HepG2 (cell line): ENCODE results near the gene HYCC1. TPM values are rescaled to one million over a fixed set of nuclear protein-coding genes. Genes with fewer than 3 reads are reported as not detected.
"Not testable (repeated sequence)": the region's sequence is repeated elsewhere in the genome, so short reads cannot be mapped to it uniquely, and the experiment has no call there.

ENCODE experiments used
- ATAC-seq: fragments of 200-7000 bp; cut with Tn5 transposase; 3 replicates; pipeline ENCODE4 v1.9.1; 2020; ENCODE audit warnings: mild to moderate bottlenecking, moderate library complexity
- BruUV-seq: library from RNA; stranded (reverse); fragments of 400-500 nt; replicated peaks from 2 replicates; lab custom pipeline; 2021; lab: Mats Ljungman, UMichigan
- CTCF ChIA-PET: fragments of 300-600 bp; formaldehyde crosslinking; extraction: SDS; loops from one replicate; lab custom pipeline; 2021; ENCODE audit warnings: low total read pairs, inconsistent platforms, low intra/inter-chr PET ratio; lab: Yijun Ruan, JAX
- POLR2A ChIA-PET: fragments of 350-600 bp; sonication (Branson Sonifier 250); formaldehyde crosslinking; loops from one replicate; lab custom pipeline; 2020; ENCODE audit warnings: antibody characterized with exemption, inconsistent platforms; lab: Yijun Ruan, JAX
- DNase-seq: peaks from one replicate; pipeline ENCODE4 v3.0.0-alpha.2; 2015; ENCODE audit warnings: low spot score
- FAIRE-seq: peaks from 3 replicates; lab custom pipeline; 2011; peaks lifted over from hg19 to GRCh38; lab: Jason Lieb, UNC
- H2AFZ ChIP-seq: one replicate; pipeline ENCODE4 v1.6.1; 2011; ENCODE audit warnings: low read length, inconsistent platforms
- H3K27ac ChIP-seq: fragments of 300-600 bp; 3 replicates; pipeline ENCODE4 v1.8.0; 2011; ENCODE audit warnings: mixed run types, mild to moderate bottlenecking, mixed read lengths, low read length, inconsistent platforms; ENCODE audit not compliant: insufficient read depth; ENCODE audit errors: extremely low read length
- H3K27me3 ChIP-seq, 2 experiments: fragments of 200-600 bp in 1 of 2; 2 replicates in 1 of 2; 3 replicates in 1 of 2; pipeline versions ENCODE4 v1.6.0 to v1.8.0; 2011; ENCODE audit warnings: low read length in 2 of 2, mild to moderate bottlenecking in 2 of 2, moderate library complexity in 2 of 2, inconsistent platforms in 1 of 2; ENCODE audit not compliant: insufficient read depth in 2 of 2, control insufficient read depth in 1 of 2
- H3K36me3 ChIP-seq, 2 experiments: fragments of 200-600 bp in 1 of 2; replicated peaks in 1 of 2; 2 replicates in 1 of 2; 3 replicates in 1 of 2; pipeline versions ENCODE4 v1.5.1 to v1.8.0; 2011; ENCODE audit warnings: low read length in 2 of 2, inconsistent platforms in 1 of 2; ENCODE audit not compliant: insufficient read depth in 2 of 2, control insufficient read depth in 1 of 2
- H3K4me1 ChIP-seq: 2 replicates; pipeline ENCODE4 v1.5.1; 2012; ENCODE audit warnings: low read length, inconsistent platforms; ENCODE audit not compliant: insufficient read depth
- H3K4me2 ChIP-seq: 2 replicates; pipeline ENCODE4 v1.6.0; 2011; ENCODE audit warnings: low read depth, low read length, inconsistent platforms
- H3K4me3 ChIP-seq, 3 experiments: fragments of 200-600 bp in 1 of 3; sonication (generic), shearing (Covaris generic) in 1 of 3; replicated peaks in 1 of 3; 2 replicates each; pipeline ENCODE4 v1.5.1; 2011 to 2016; ENCODE audit warnings: low read length in 3 of 3, inconsistent platforms in 2 of 3, low read depth in 2 of 3, mild to moderate bottlenecking in 2 of 3, control low read depth in 1 of 3, mixed read lengths in 1 of 3; ENCODE audit not compliant: insufficient read depth in 1 of 3
- H3K79me2 ChIP-seq: one replicate; pipeline ENCODE4 v1.6.1; 2011; ENCODE audit warnings: low read length, inconsistent platforms; ENCODE audit not compliant: insufficient read depth
- H3K9ac ChIP-seq: 2 replicates; pipeline ENCODE4 v1.6.0; 2011; ENCODE audit warnings: mild to moderate bottlenecking, low read depth, low read length, inconsistent platforms; ENCODE audit not compliant: insufficient read depth
- H3K9me3 ChIP-seq: 2 replicates; pipeline ENCODE4 v1.5.1; 2012; ENCODE audit warnings: mild to moderate bottlenecking, low read length
- H4K20me1 ChIP-seq: 2 replicates; pipeline ENCODE4 v1.6.0; 2011; ENCODE audit warnings: inconsistent platforms, mild to moderate bottlenecking, low read length, moderate library complexity; ENCODE audit not compliant: insufficient read depth
- NCOA1 ChIP-seq: sonication (generic); formaldehyde crosslinking; IDR thresholded peaks from 2 replicates; pipeline ENCODE4 v1.9.0; 2021; ENCODE audit warnings: missing genetic modification reagents
- POLR2AphosphoS5 ChIP-seq: IDR thresholded peaks from 2 replicates; pipeline ENCODE4 v1.6.1; 2012; ENCODE audit warnings: low read depth, low read length
- WGBS: methylation state at CpG from one replicate; pipeline ENCODE4 v1.1.6; 2017; ENCODE audit warnings: low lambda C conversion rate; 5-methylcytosine and 5-hydroxymethylcytosine counted together
- in situ Hi-C: cut with HindIII; loops from 2 replicates; pipeline ENCODE4 v1.10.0; 2017; ENCODE audit warnings: low pct_unique_long_range_greater_than_20kb; ENCODE audit not compliant: extremely low pct_ligation_motif_present
- intact Hi-C: fragments of 100-400 bp; cut with micrococcal nuclease; formaldehyde crosslinking; loops from one replicate; pipeline ENCODE4 v1.10.0; 2022; ENCODE audit not compliant: unreplicated experiment
- polyA plus RNA-seq, 8 experiments: library from polyadenylated mRNA; depleted of rRNA in 3 of 8; stranded (reverse) in 7 of 8; unstranded in 1 of 8; fragments of >200 nt; fragmentation: Illumina TruSeq in 4 of 8; extraction: Trizol in 4 of 8; gene quantifications; 2 replicates each; pipeline versions ENCODE4 v1.2.1 to v1.2.3, GENCODE V29; 2011 to 2016; ENCODE audit warnings: low read depth in 4 of 8, missing spikeins in 1 of 8, mixed read lengths in 1 of 8; ENCODE audit not compliant: insufficient read depth in 1 of 8
- total RNA-seq, 5 experiments: library from RNA; depleted of rRNA; stranded (reverse); fragments of >200 nt; fragmentation: Illumina TruSeq; extraction: Trizol; gene quantifications; 2 replicates each; pipeline ENCODE4 v1.2.3, GENCODE V29; 2016; ENCODE audit warnings: low read depth in 1 of 5
- TF ChIP-seq, protein P1 (sequence below): sonication (generic); formaldehyde crosslinking; IDR thresholded peaks from 2 replicates; pipeline ENCODE4 v1.4.0; 2020; ENCODE audit warnings: mild to moderate bottlenecking, low read depth, missing genetic modification reagents

Gene HYCC1
- total and polyA plus RNA-seq, 2 of the 13 experiments (the other 11 are each of a cell fraction or from before 2014, with no cell fraction given) = 9.5 to 41.8 TPM

GRCh38 chr7:22979251-22979650, 34.7 kb downstream of the HYCC1 start:
- FAIRE-seq (no peak), ATAC-seq (no peak), DNase-seq (no peak)
- Histone ChIP-seq H3K36me3 (peaks cover 0 to 8% of the 10 kb centered on the region in 2 experiments; a peak in 1 of 5 replicates), H3K4me2 (no peak overlapping the region), H3K9ac (no peak overlapping the region), H3K4me1 (no peaks in the 10 kb centered on the region), H3K27me3 (no peaks in the 10 kb centered on the region), H3K27ac (no peak overlapping the region), H4K20me1 (no peaks in the 10 kb centered on the region), H3K9me3 (no peaks in the 10 kb centered on the region), H3K4me3 (no peak overlapping the region), H3K79me2 (no peaks in the 10 kb centered on the region), H2AFZ (no peak overlapping the region)
- no TSS peak for BruUV-seq
- intact Hi-C loops (no loop called here), in situ Hi-C loops (no loop called here)
- 100% methylated on average over 2 of the region's 2 CpGs for WGBS
- no peak for TF ChIP-seq POLR2AphosphoS5
- POLR2A ChIA-PET = no interaction called here
- CTCF ChIA-PET = no interaction called here

DNA sequence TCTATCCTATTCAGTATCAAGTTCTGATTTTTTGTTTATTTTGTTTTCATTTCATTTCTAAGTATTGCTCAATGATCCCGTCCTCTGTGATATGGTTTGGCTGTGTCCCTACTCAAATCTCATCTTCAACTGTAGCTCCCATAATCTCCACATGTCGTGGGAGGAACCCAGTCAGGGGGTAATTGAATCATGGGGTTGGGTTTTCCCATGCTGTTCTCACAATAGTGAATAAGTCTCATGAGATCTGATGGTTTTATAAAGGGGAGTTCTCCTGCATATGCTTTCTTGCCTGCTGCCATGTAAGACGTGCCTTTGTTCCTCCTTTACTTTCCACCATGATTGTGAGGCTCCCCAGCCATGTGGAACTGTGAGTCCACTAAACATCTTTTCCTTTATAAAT, 39.3 kb downstream of the HYCC1 start:
- H3K4me1 ChIP-seq, in situ Hi-C loops, H2AFZ ChIP-seq, H4K20me1 ChIP-seq, ATAC-seq, POLR2A ChIA-PET, H3K4me2 ChIP-seq, H3K36me3 ChIP-seq, H3K79me2 ChIP-seq, H3K27ac ChIP-seq, FAIRE-seq, H3K4me3 ChIP-seq, intact Hi-C loops, DNase-seq, H3K9me3 ChIP-seq, BruUV-seq, H3K27me3 ChIP-seq, H3K9ac ChIP-seq, CTCF ChIA-PET: not testable (repeated sequence)
- 99% methylated on average over 3 of the region's 3 CpGs for WGBS

DNA sequence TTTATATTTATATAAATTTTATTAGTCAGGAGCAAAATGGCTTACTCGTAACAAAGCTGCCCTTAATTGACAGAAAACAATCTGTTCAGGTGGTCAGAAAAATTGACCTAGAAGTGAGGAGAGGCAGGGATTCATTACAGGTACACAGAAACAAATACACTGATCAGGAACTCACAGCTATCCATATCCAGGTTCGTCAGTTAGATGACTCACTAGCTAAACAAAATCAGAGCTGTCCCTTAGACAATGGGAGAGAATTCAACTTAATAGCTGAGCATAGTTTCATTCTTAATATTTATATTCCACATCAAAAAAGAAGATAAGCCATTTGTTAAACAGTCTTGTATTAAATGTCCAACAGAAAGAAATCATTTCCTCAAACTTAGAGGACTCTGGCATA, 41.7 kb downstream of the HYCC1 start:
- no peak overlapping the region for H3K4me2 ChIP-seq
- no peak overlapping the region for H3K27ac ChIP-seq
- H4K20me1 ChIP-seq = no peaks in the 10 kb centered on the region
- ATAC-seq (no peak), DNase-seq (no peak), FAIRE-seq (no peak)
- TF ChIP-seq, protein P1, sequence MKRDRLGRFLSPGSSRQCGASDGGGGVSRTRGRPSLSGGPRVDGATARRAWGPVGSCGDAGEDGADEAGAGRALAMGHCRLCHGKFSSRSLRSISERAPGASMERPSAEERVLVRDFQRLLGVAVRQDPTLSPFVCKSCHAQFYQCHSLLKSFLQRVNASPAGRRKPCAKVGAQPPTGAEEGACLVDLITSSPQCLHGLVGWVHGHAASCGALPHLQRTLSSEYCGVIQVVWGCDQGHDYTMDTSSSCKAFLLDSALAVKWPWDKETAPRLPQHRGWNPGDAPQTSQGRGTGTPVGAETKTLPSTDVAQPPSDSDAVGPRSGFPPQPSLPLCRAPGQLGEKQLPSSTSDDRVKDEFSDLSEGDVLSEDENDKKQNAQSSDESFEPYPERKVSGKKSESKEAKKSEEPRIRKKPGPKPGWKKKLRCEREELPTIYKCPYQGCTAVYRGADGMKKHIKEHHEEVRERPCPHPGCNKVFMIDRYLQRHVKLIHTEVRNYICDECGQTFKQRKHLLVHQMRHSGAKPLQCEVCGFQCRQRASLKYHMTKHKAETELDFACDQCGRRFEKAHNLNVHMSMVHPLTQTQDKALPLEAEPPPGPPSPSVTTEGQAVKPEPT (CRISPR knock-in tag) = no peak
- no peak for TF ChIP-seq NCOA1 (CRISPR knock-in tag)
- intact Hi-C loops = no loop called here
- no peaks in the 10 kb centered on the region for H3K79me2 ChIP-seq
- in situ Hi-C loops = no loop called here
- BruUV-seq = no TSS peak
- no peaks in the 10 kb centered on the region for H3K4me1 ChIP-seq
- WGBS = 94% methylated on average over 2 of the region's 2 CpGs
- H3K9me3 ChIP-seq = no peaks in the 10 kb centered on the region
- CTCF ChIA-PET = no interaction called here
- no peaks in the 10 kb centered on the region for H3K27me3 ChIP-seq
- no peak overlapping the region for H2AFZ ChIP-seq
- no peak overlapping the region for H3K4me3 ChIP-seq
- POLR2A ChIA-PET = no interaction called here
- no peak overlapping the region for H3K9ac ChIP-seq
- H3K36me3 ChIP-seq = peaks cover 0 to 5% of the 10 kb centered on the region in 2 experiments; a peak in 3 of 5 replicates
